T-helper 17 cell (primary cell): ENCODE measurements around the gene IGFBP7. TPM values are rescaled to one million over a fixed set of nuclear protein-coding genes. Genes with fewer than 3 reads are reported as not detected.
"Not testable (repeated sequence)": the region's sequence is repeated elsewhere in the genome, so short reads cannot be mapped to it uniquely, and the experiment has no call there.

Source experiments
- ATAC-seq: fragments of 150-1000 bp; cut with Tn5 transposase; 2 replicates; pipeline ENCODE4 v1.10.0; 2021; ENCODE audit warnings: mild to moderate bottlenecking, moderate library complexity
- DNase-seq, 3 donors: peaks; one replicate each; pipeline versions ENCODE4 v3.0.0 to v3.0.0-alpha.2; 2020 to 2021
- H3K9me3 ChIP-seq: one replicate; pipeline ENCODE4 v1.7.0; 2013; ENCODE audit warnings: low read length, mild to moderate bottlenecking; ENCODE audit not compliant: control insufficient read depth, poor library complexity, severe bottlenecking
- H3K27ac Mint-ChIP-seq: one replicate; pipeline ENCODE4 v1.8.0; 2022; ENCODE audit warnings: mild to moderate bottlenecking, moderate library complexity, mixed read lengths
- H3K27me3 Mint-ChIP-seq: one replicate; pipeline ENCODE4 v1.8.0; 2022; ENCODE audit warnings: mixed read lengths
- H3K36me3 Mint-ChIP-seq: one replicate; pipeline ENCODE4 v1.8.0; 2022; ENCODE audit warnings: low read depth, mixed read lengths
- H3K4me1 Mint-ChIP-seq: one replicate; pipeline ENCODE4 v1.8.0; 2022; ENCODE audit warnings: mild to moderate bottlenecking, mixed read lengths
- H3K4me3 Mint-ChIP-seq: one replicate; pipeline ENCODE4 v1.8.0; 2022; ENCODE audit warnings: mild to moderate bottlenecking, moderate library complexity, mixed read lengths
- total RNA-seq, 4 donors: library from RNA in 2 of 4; stranded (reverse) in 2 of 4; gene quantifications; one replicate each; pipeline ENCODE4 v1.2.3 and lab custom pipeline; 2022 to 2026

IGFBP7 gene
- total RNA-seq, 2 donors from 2014 or later: 0.22 to 0.37 TPM

DNA sequence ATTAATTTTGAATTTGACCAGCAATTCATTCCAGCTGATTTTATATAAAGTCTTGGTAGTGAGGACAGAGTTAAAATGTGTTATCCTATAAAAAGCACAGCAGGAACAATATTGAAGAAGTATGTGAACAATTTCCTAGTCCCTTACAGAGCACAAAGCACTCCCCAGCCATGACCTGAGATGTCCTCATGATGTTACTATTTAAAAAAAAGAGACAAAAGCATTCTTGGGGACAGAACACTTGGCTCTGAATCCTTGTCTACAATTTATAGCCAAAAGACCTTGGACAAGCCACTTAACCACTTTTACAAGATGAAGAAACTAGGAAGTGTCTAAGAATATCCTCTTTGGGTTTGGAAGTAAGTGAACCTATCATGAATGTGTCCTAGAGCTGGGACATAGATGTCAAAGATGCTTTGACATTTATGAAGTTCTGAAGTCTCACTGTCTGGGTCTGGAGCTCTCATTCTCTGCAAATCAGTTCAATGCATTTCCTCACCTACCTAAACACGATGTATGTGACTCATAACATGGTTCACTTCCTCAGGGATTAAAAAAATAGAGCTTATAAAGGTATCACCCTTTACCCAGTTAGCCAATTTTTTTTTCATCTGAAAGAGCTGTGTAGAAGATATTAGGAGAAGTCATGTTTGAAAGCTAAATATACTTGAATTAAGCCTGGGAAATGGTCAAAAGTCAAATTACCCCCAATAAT lies 61.4 kb downstream of the IGFBP7 start:
- DNase-seq: no peak
- no peaks in the 10 kb centered on the region for H3K9me3 ChIP-seq
- Mint-ChIP-seq H3K4me3 (no peak overlapping the region), H3K4me1 (no peaks in the 10 kb centered on the region), H3K27me3 (peaks cover 39% of the 10 kb centered on the region), H3K27ac (no peak overlapping the region), H3K36me3 (peaks cover 2% of the 10 kb centered on the region)
- ATAC-seq: no peak

DNA sequence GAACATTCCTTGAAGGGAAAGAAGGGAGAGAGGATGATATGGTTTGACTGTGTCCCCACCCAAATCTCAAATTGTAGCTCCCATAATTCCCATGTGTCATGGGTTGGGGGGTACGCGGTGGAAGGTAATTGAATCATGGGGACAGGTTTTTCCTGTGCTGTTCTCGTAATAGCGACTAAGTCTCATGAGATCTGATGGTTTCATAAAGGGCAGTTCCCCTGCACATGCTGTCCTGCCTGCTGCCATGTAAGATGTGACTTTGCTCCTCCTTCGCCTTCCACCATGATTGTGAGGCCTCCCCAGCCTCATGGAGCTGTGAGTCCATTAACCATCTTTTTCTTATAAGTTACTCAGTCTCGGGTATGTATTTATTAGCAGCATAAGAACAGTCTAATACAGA lies 63.1 kb downstream of the IGFBP7 start:
- ATAC-seq, H3K4me3 Mint-ChIP-seq, H3K36me3 Mint-ChIP-seq, H3K9me3 ChIP-seq, H3K27ac Mint-ChIP-seq, H3K4me1 Mint-ChIP-seq, DNase-seq: not testable (repeated sequence)
- H3K27me3 Mint-ChIP-seq: peaks cover 38% of the 10 kb centered on the region

DNA sequence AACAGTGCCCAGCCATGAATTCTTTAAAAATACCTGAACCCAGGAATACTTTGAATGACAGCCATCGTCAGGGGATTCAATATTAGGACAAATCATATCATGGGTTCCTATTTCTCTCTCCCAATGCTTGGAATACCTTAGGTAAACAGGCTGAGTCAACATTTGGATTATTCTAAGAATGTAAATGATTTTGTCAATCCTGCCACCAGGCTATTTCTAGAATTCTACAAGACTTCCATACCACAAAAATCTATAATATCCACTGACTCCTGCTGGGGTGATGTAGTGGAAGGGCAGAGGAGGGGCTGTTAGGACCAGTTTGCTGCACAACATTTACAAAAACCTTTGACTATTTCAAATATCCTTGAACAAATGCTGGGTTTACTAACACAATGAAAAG lies 65.2 kb downstream of the IGFBP7 start:
- H3K9me3 ChIP-seq: no peaks in the 10 kb centered on the region
- Mint-ChIP-seq H3K27me3 (peaks cover 41% of the 10 kb centered on the region), H3K4me3 (no peak overlapping the region), H3K36me3 (peaks cover 2% of the 10 kb centered on the region), H3K4me1 (no peaks in the 10 kb centered on the region), H3K27ac (no peak overlapping the region)
- ATAC-seq: no peak
- DNase-seq: no peak

DNA sequence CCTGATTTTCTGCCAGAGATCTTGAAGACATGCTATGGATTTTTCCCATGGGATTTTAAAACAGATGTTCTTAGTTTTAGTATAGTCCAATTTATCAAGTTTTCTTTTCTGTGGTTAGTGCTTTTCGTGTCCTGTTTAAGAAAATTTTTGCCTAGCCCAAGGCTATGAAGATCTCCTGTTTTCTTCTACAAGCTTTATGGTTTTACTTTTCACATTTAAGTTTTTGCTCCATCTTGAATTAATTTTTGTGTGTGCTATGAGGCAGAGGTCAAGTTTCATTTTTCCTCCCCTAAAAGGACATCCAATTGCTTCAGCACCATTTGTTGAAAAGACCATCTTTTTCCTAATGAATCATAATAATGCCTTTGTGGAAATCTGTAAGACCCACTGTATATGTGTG lies 65.9 kb downstream of the IGFBP7 start:
- DNase-seq: no peak
- no peak overlapping the region for H3K4me3 Mint-ChIP-seq
- H3K27ac Mint-ChIP-seq: no peak overlapping the region
- no peaks in the 10 kb centered on the region for H3K4me1 Mint-ChIP-seq
- ATAC-seq: no peak
- H3K36me3 Mint-ChIP-seq: peaks cover 2% of the 10 kb centered on the region
- no peaks in the 10 kb centered on the region for H3K9me3 ChIP-seq
- H3K27me3 Mint-ChIP-seq: peaks cover 46% of the 10 kb centered on the region

DNA sequence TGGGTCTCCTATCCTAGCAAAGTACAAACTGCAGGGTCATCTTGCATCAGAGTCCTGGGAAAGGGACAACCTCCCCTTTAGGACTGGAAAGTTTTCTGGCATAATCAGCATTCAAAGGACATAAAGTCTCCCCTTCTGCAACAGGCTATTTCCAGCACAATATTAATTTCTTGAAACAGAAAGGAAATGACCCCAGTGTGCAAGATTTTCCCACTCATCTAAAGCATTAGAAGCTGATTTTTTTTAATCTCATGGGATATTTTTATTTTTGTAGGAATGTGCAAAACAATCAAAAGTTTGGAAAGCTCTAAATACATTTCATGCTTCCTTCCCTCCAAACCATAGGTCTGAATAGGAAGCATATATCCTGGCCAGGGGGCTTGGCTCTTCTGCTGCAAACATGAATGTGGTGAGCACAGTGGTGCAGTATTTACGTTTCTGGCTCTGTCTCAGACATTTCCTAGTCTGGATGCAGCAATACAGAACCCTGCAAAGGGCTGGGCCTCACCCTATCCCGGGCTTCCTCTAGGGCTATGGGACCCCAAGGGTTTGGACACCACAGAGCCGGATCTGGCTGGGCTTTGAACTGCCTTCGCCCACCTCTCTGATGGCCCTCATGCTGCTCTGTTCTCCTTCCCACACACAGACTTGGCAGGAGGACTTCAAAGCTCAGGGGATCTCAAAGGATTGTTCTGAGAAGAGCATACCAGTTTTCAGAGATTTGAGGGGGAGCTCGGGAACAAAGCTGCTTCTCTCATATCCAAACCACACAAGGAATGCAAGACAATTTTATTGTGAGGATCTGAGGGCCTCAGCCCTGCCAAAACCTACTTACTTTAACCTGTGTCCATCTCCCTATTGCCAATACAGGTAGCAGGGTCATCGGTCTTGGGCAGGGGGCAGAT lies 66.6 kb downstream of the IGFBP7 start:
- Mint-ChIP-seq H3K27ac (no peak overlapping the region), H3K4me1 (no peaks in the 10 kb centered on the region), H3K4me3 (no peak overlapping the region), H3K27me3 (peaks cover 46% of the 10 kb centered on the region), H3K36me3 (no peaks in the 10 kb centered on the region)
- ATAC-seq (no peak), DNase-seq (no peak)
- H3K9me3 ChIP-seq: no peaks in the 10 kb centered on the region

DNA sequence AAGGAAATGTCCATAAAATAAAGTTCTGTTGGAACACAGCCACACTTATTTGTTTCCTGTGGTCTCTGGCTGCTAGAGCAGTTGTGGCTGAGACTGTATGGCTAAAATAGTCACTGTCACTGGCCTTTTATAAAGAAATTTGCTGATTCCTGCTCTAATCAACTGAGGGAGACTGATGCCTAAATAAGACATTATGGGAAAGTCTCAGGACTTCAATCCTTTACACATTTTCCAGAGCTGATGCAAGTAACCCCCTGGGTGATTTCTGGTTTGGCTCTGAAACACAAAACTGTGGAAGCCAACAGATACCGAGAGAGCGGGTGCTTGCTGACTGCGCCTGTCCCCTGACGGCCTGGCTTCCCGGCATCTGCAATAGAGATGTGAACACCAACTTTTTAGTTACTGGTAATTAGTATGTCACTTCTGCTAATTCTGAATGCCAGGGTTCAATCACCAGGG lies 67.4 kb downstream of the IGFBP7 start:
- ATAC-seq (no peak), DNase-seq (no peak)
- H3K9me3 ChIP-seq: no peaks in the 10 kb centered on the region
- peaks cover 54% of the 10 kb centered on the region for H3K27me3 Mint-ChIP-seq
- no peak overlapping the region for H3K4me3 Mint-ChIP-seq
- no peaks in the 10 kb centered on the region for H3K4me1 Mint-ChIP-seq
- H3K27ac Mint-ChIP-seq: no peak overlapping the region
- no peaks in the 10 kb centered on the region for H3K36me3 Mint-ChIP-seq

DNA sequence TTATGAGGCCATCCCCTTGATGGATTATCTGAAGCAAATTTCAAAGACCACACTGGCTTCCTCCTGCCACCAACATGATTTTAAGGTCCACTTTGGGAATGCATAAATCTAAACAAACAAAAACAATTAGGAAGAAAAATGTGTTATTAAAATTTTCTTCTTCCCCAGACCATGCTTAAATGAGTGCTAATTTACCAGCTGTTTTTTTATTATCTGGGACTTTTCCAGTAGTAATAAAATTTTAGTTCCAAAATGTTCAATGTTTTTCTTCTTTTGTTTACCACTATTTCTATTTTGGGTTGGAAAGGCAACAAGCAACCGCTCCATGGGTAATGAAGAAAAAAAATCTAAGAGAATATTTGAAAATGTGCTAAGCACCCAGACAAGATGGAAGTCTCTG lies 69.2 kb downstream of the IGFBP7 start:
- ATAC-seq (no peak), DNase-seq (no peak)
- no peak overlapping the region for H3K4me3 Mint-ChIP-seq
- H3K27ac Mint-ChIP-seq: no peak overlapping the region
- H3K9me3 ChIP-seq: no peaks in the 10 kb centered on the region
- H3K36me3 Mint-ChIP-seq: no peaks in the 10 kb centered on the region
- no peaks in the 10 kb centered on the region for H3K4me1 Mint-ChIP-seq
- H3K27me3 Mint-ChIP-seq: peaks cover 46% of the 10 kb centered on the region

DNA sequence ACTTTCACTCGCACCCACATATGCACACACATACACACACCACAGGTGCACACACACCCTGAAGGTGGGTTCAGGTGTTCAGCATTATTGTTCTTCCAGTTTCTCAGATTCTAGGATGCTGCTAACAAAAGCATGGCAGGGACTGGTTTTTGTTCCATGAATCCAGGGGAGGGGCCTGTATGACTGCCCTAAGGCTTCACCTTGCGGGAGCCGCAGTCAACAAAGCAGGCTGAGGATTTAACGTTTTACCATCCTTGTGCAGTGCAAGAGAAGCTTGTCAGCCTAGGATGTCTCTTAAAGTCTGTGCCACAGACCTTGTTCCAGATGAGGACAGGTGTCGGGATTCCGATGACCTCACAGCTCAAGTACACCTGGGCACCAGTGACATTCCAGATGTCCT lies 69.7 kb downstream of the IGFBP7 start:
- H3K27me3 Mint-ChIP-seq: peaks cover 42% of the 10 kb centered on the region
- no peaks in the 10 kb centered on the region for H3K9me3 ChIP-seq
- no peaks in the 10 kb centered on the region for H3K36me3 Mint-ChIP-seq
- no peak for DNase-seq
- no peaks in the 10 kb centered on the region for H3K4me1 Mint-ChIP-seq
- no peak overlapping the region for H3K4me3 Mint-ChIP-seq
- H3K27ac Mint-ChIP-seq: no peak overlapping the region
- no peak for ATAC-seq

DNA sequence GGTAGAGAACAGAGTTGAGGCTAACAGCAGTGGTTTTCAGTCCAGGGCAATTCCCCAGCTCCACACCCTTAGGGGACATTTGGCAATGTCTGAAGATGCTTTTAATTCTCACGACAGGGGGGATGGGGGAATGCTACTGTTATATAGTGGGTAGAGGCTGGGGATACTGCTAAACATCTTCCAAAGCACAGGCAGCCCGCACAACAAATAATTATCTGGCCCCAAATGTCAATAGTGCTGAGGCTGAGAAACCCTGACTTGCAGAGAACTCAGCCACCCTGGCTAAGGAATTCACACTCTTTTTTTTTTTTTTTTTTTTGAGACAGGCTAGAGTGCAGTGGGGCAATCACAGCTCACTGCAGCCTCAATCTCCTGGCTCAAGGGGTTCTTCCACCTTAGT lies 70.8 kb downstream of the IGFBP7 start:
- H3K27me3 Mint-ChIP-seq: peaks cover 35% of the 10 kb centered on the region
- no peak for ATAC-seq
- no peak overlapping the region for H3K4me3 Mint-ChIP-seq
- no peaks in the 10 kb centered on the region for H3K4me1 Mint-ChIP-seq
- H3K27ac Mint-ChIP-seq: no peak overlapping the region
- no peak for DNase-seq
- no peaks in the 10 kb centered on the region for H3K36me3 Mint-ChIP-seq
- no peaks in the 10 kb centered on the region for H3K9me3 ChIP-seq

DNA sequence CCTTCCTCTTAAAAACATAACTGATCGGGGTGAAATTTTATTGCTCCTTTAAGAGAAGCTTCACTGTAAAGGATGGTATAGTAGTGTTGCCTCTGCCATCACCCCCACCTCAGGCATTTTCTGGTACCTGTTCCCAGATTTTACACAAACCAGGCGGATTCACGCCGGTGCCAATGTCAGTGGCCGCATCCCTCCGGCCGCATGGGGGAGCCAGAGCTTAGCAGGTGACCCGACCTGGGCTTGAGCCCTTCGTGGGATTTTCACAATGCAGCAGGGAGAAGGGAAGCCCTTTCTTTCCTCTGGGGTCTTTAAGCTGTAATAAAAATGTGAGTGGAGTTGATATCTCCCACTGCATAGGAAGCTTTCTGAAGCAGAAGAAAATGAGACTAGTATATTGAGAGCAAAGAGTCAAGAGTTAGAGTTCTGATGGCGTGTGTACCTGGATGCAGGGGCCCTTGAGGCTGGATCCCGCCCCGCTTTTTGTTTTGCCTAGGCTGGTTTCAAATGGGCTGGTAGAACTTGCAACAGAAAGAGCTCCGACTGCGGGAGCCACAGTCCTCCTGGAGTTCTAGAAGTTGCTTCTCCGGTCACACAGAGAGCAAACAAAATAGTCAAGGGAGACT lies 72.1 kb downstream of the IGFBP7 start:
- ATAC-seq (no peak), DNase-seq (no peak)
- Mint-ChIP-seq H3K4me3 (no peak overlapping the region), H3K27me3 (peaks cover 27% of the 10 kb centered on the region), H3K27ac (peak overlapping the region; percentile 19), H3K36me3 (no peaks in the 10 kb centered on the region), H3K4me1 (no peaks in the 10 kb centered on the region)
- no peaks in the 10 kb centered on the region for H3K9me3 ChIP-seq

DNA sequence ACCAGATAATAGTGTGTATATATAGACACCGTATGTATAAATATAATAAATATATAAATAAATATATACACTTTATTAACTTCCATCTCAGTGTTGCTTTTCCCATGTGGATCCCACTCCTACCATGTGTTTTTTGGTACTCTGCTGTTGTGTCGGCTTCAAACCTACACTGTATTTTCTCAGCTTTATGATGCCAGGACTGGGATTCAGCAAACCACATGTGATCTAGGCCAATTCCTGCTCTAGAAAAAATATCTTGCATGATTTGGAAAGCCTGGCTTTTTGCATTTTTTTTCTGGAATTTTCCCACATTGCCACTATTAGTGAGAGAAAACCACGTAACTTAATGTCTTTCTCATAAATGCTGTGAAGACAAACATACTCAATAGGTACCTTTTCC lies 75.7 kb downstream of the IGFBP7 start:
- Mint-ChIP-seq H3K27ac (no peak overlapping the region), H3K4me3 (no peak overlapping the region), H3K36me3 (peaks cover 3% of the 10 kb centered on the region), H3K4me1 (peaks cover 2% of the 10 kb centered on the region), H3K27me3 (peaks cover 9% of the 10 kb centered on the region)
- DNase-seq (no peak), ATAC-seq (no peak)
- no peaks in the 10 kb centered on the region for H3K9me3 ChIP-seq

DNA sequence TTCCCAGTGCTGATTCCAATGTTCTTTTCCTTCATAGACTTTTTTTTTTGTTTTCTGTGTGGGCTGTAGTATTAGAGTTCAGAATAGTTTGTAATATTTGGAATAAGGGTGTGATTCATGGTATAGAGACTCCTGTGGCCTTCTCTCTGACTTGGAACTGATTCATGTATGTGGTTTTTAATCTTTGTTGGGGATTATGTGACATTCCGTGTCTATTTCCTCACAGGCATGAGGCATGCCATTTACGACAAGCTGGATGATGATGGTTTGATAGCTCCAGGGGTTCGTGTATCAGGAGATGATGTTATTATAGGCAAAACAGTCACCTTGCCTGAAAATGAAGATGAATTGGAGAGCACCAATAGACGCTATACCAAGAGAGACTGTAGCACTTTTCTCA lies 87.1 kb downstream of the IGFBP7 start:
- Mint-ChIP-seq H3K4me1 (peaks cover 8% of the 10 kb centered on the region), H3K36me3 (peaks cover 14% of the 10 kb centered on the region), H3K27ac (no peak overlapping the region), H3K27me3 (no peaks in the 10 kb centered on the region), H3K4me3 (no peak overlapping the region)
- DNase-seq: no peak
- no peak for ATAC-seq
- H3K9me3 ChIP-seq: no peaks in the 10 kb centered on the region

DNA sequence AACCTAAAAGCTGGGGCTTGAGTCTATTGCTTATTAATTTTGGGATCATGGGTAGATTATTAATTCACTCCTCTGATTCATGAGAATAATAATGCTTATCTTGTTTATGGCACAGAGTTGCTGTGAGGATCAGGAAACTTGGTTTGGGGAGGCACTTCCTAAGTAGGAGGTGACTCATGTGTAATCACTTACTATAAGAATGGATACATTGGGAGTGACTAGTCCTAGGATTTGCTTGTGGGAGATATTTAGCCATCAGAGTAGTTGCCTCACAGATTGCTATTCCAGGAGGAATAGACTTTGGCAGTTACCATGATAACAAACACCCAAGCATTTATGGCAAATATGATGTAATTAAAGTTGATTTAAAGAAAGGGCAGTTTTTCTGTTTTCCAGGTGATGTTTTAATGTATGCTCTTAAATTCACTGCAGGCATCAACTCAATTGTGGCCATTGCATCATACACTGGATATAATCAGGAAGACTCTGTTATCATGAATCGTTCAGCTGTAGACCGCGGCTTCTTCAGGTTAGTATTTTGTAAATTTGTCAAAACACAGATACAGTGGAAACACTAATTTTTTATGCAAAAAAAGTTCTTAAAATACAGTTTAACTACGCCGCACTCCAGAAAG lies 89.6 kb downstream of the IGFBP7 start:
- Mint-ChIP-seq H3K4me3 (no peak overlapping the region), H3K27ac (no peak overlapping the region), H3K36me3 (peaks cover 16% of the 10 kb centered on the region), H3K4me1 (peaks cover 13% of the 10 kb centered on the region), H3K27me3 (no peaks in the 10 kb centered on the region)
- ATAC-seq: no peak
- no peaks in the 10 kb centered on the region for H3K9me3 ChIP-seq
- no peak for DNase-seq
